Kidney epithelial cell (primary cell): ENCODE measurements around the gene FCRL1. TPM values are rescaled to one million over a fixed set of nuclear protein-coding genes. Genes with fewer than 3 reads are reported as not detected.

Experiments
- DNase-seq: peaks from one replicate; pipeline ENCODE4 v3.0.0-alpha.2; 2010; ENCODE audit warnings: low read depth
- H3K27me3 ChIP-seq: 2 replicates; pipeline ENCODE4 v1.6.0; 2011; ENCODE audit warnings: low read length; ENCODE audit not compliant: control insufficient read depth, insufficient read depth
- H3K36me3 ChIP-seq: 2 replicates; pipeline ENCODE4 v1.5.1; 2011; ENCODE audit warnings: low read length; ENCODE audit not compliant: control insufficient read depth, insufficient read depth
- H3K4me3 ChIP-seq: 2 replicates; pipeline ENCODE4 v1.5.1; 2011; ENCODE audit warnings: low read depth, mild to moderate bottlenecking, control low read depth, low read length
- CTCF ChIP-seq: IDR thresholded peaks from 2 replicates; pipeline ENCODE4 v1.5.1; 2011; ENCODE audit warnings: mild to moderate bottlenecking, moderate library complexity, low read length, control low read depth, inconsistent platforms; ENCODE audit not compliant: insufficient read depth, poor library complexity, severe bottlenecking
- total RNA-seq: library from RNA; depleted of rRNA; stranded (reverse); fragments of >200 nt; gene quantifications from 2 replicates; pipeline ENCODE4 v1.2.3, GENCODE V29; 2015

FCRL1 gene
- total RNA-seq, 1 donor from 2014 or later: not detected

GRCh38 chr1:157758018-157758417 lies 61.9 kb downstream of the FCRL1 start:
- Histone ChIP-seq H3K4me3 (no peak overlapping the region), H3K36me3 (no peaks in the 10 kb centered on the region), H3K27me3 (no peaks in the 10 kb centered on the region)
- DNase-seq: no peak
- no peak for TF ChIP-seq CTCF

GRCh38 chr1:157753611-157754010 lies 66.3 kb downstream of the FCRL1 start:
- no peak for TF ChIP-seq CTCF
- no peak overlapping the region for H3K4me3 ChIP-seq
- no peak for DNase-seq
- H3K36me3 ChIP-seq: no peaks in the 10 kb centered on the region
- no peaks in the 10 kb centered on the region for H3K27me3 ChIP-seq

- Histone ChIP-seq H3K27me3 (no peaks in the 10 kb centered on the region), H3K4me3 (no peak overlapping the region), H3K36me3 (no peaks in the 10 kb centered on the region)
- DNase-seq: no peak
- TF ChIP-seq CTCF: no peak
Measured at GRCh38 chr1:157751283-157751682, 68.6 kb downstream of the FCRL1 start.

- no peak for DNase-seq
- no peaks in the 10 kb centered on the region for H3K36me3 ChIP-seq
Measured at GRCh38 chr1:157748262-157748817, 71.6 kb downstream of the FCRL1 start.

More at GRCh38 chr1:157748262-157748817, 71.6 kb downstream of the FCRL1 start:
- H3K27me3 ChIP-seq: no peaks in the 10 kb centered on the region
- H3K4me3 ChIP-seq: no peak overlapping the region
- no peak for TF ChIP-seq CTCF

Other genes with a start within 250 kb of the FCRL1 start
- not detected in 2 replicates for gene FCRL4, start 222.0 kb downstream of the FCRL1 start, total RNA-seq
- not detected in 2 replicates for gene FCRL3, start 119.4 kb downstream of the FCRL1 start, total RNA-seq
- not detected in 2 replicates for gene FCRL2, start 43.0 kb downstream of the FCRL1 start, total RNA-seq
- gene CD5L, start 21.7 kb upstream of the FCRL1 start, total RNA-seq: not detected in 2 replicates
- gene KIRREL1, start 173.5 kb upstream of the FCRL1 start, total RNA-seq: 119 and 126 TPM in 2 replicates